Ovary (tissue), 9 donors: Measurements from ENCODE around the gene PCGF3. TPM values are rescaled to one million over a fixed set of nuclear protein-coding genes. Genes with fewer than 3 reads are reported as not detected.

ENCODE experiments used
- DNase-seq, 5 donors: peaks; one replicate each; pipeline ENCODE4 v3.0.0-alpha.2; 2019 to 2020
- H3K27ac ChIP-seq, 2 donors: fragments of 200-600 bp; one replicate each; pipeline versions ENCODE4 v1.5.1 to v1.8.0; 2019 to 2022
- H3K27me3 ChIP-seq: fragments of 200-600 bp; one replicate; pipeline ENCODE4 v1.8.0; 2022
- H3K36me3 ChIP-seq: fragments of 200-600 bp; sonication (generic); one replicate; pipeline ENCODE4 v1.5.1; 2019
- H3K4me1 ChIP-seq: one replicate; pipeline ENCODE4 v1.8.1; 2013; ENCODE audit warnings: mild to moderate bottlenecking, moderate library complexity; ENCODE audit not compliant: insufficient read depth
- H3K4me3 ChIP-seq: fragments of 200-600 bp; sonication (generic); one replicate; pipeline ENCODE4 v1.5.1; 2017
- H3K9me3 ChIP-seq, 2 donors: fragments of 200-600 bp in 1 of 2; sonication (generic) in 1 of 2; one replicate each; pipeline versions ENCODE4 v1.5.1 to v1.8.1; 2013 to 2019; ENCODE audit warnings: mild to moderate bottlenecking in 1 of 2, moderate library complexity in 1 of 2
- CTCF ChIP-seq, 3 donors: fragments of 450-650 bp in 2 of 3; fragments of 200-600 bp in 1 of 3; IDR thresholded peaks; one replicate each; pipeline versions ENCODE4 v1.5.1 to v1.8.0; 2016 to 2022; ENCODE audit warnings: antibody characterized with exemption in 3 of 3, mild to moderate bottlenecking in 1 of 3
- EP300 ChIP-seq: sonication (generic); formaldehyde crosslinking; IDR thresholded peaks from one replicate; pipeline ENCODE4 v1.6.1; 2017; ENCODE audit warnings: antibody characterized with exemption
- POLR2A ChIP-seq: fragments of 450-650 bp; IDR thresholded peaks from one replicate; pipeline ENCODE4 v1.6.1; 2017; ENCODE audit warnings: antibody characterized with exemption, mild to moderate bottlenecking, moderate library complexity
- WGBS, 3 donors: extraction: QIAGEN DNeasy Blood & Tissue Kit in 1 of 3; methylation state at CpG; one replicate each; pipeline versions ENCODE4 v1.1.5 to v1.1.7; 2013 to 2017; 5-methylcytosine and 5-hydroxymethylcytosine counted together
- intact Hi-C, 4 donors: fragments of 100-400 bp; cut with DNase I; formaldehyde crosslinking; loops; one replicate each; pipeline versions ENCODE4 v1.11.0 to v1.15.1; 2022 to 2023
- polyA plus RNA-seq, 2 donors: library from polyadenylated mRNA; stranded (reverse); fragments of 200-250 nt in 1 of 2; fragments of 350-450 nt in 1 of 2; fragmentation: Illumina TruSeq in 1 of 2; extraction: RNeasy Lipid Tissue Mini Kit (QIAGEN cat#74804) in 1 of 2; gene quantifications; one replicate each; pipeline ENCODE4 v1.2.3, GENCODE V29; 2013 to 2014
- total RNA-seq, 7 donors: library from RNA; depleted of rRNA in 2 of 7; stranded (reverse); fragments of >200 nt in 2 of 7; fragmentation: NEBNext Ultra II Directional in 3 of 7; extraction: Animal tissue kit (Norgen Biotek cat#: 25700) in 3 of 7; gene quantifications; one replicate each; pipeline versions ENCODE4 v1.1.0 to v1.2.4, GENCODE V29; 2016 to 2023
- donor health status: DM: no; HTN: no; CAD: no; lungs with moderate emphysema.
- donor health status: DM: no; HTN: no; CAD: no.
- donor health status: Bipolar disorder and iron deficiency.
- donor health status: DM: yes; HTN: yes; CAD: no.
- donor health status: DM: no; HTN: no; CAD: no.
- donor health status: DM: yes; HTN: yes; CAD: no.

The PCGF3 gene
- total and polyA plus RNA-seq, 9 donors = 21.7 to 51.2 (median 45.3) TPM

- Histone ChIP-seq H3K4me3 (peak within 1 kb of the TSS; percentile 100), H3K27me3 (no peaks in the 10 kb centered on the region), H3K4me1 (peaks cover 17% of the 10 kb centered on the region), H3K27ac (peak within 1 kb of the TSS; percentile 70 to 97), H3K9me3 (no peaks in the 10 kb centered on the region), H3K36me3 (no peaks in the 10 kb centered on the region)
- peak; percentile 96 to 99 (median 97) for DNase-seq
- intact Hi-C loops = loop anchor here in 1 of 4 donors (5.0 to 10.0 kb wide), 3 partner anchors 110 to 1790 kb away; partner anchors contain the start of genes RNF4 and ZNF141
- TF ChIP-seq POLR2A (peak; percentile 92), CTCF (IDR thresholded peaks at IDR 0.05) (peak; percentile 91 to 98 (median 94)), EP300 (peak; percentile 78)
- 0 to 1% (median 0%) methylated on average over 15 to 84 of the region's 84 CpGs for WGBS, 3 donors
Observed at GRCh38 chr4:674172-675035, 31.2 kb upstream of the PCGF3 start, which contains the start of the genes ATP5ME and MYL5. TSS of gene ATP5ME (minus strand) at chr4:674276. CDS start at chr4:674247, 29 bp downstream. TSS of gene MYL5 (plus strand) at chr4:674542. CDS start at chr4:678027, 3,485 bp downstream.

- Histone ChIP-seq H3K9me3 (no peaks in the 10 kb centered on the region), H3K4me3 (peak overlapping the region; percentile 100), H3K36me3 (no peaks in the 10 kb centered on the region), H3K27me3 (no peaks in the 10 kb centered on the region), H3K4me1 (peaks cover 12% of the 10 kb centered on the region), H3K27ac (peak overlapping the region; percentile 70 to 97)
- peak in 4 of 5 donors; percentile 47 to 66 (median 62) for DNase-seq
- no peak for TF ChIP-seq EP300
- TF ChIP-seq CTCF (IDR thresholded peaks at IDR 0.05) = no peak
- no peak for TF ChIP-seq POLR2A
- 53 to 60% (median 59%) methylated on average over 26 of the region's 26 CpGs for WGBS, 3 donors
- intact Hi-C loops = loop anchor here in 1 of 4 donors (10.0 kb wide), 2 partner anchors 110 to 1790 kb away; partner anchors contain the start of gene RNF4
Observed at GRCh38 chr4:675036-675882, 30.4 kb upstream of the PCGF3 start.

GRCh38 chr4:675980-676870 lies 29.4 kb upstream of the PCGF3 start:
- H3K27ac ChIP-seq = no peak overlapping the region
- H3K4me3 ChIP-seq = no peak overlapping the region
- H3K4me1 ChIP-seq = peaks cover 10% of the 10 kb centered on the region
- 37 to 63% (median 43%) methylated on average over 14 to 19 of the region's 19 CpGs for WGBS, 3 donors
- no peak for DNase-seq
- H3K36me3 ChIP-seq = no peaks in the 10 kb centered on the region
- TF ChIP-seq EP300 (no peak), POLR2A (no peak), CTCF (IDR thresholded peaks at IDR 0.05) (no peak)
- H3K9me3 ChIP-seq = no peaks in the 10 kb centered on the region
- intact Hi-C loops = loop anchor here in 1 of 4 donors (10.0 kb wide), 2 partner anchors 109 to 1789 kb away; partner anchors contain the start of gene RNF4
- H3K27me3 ChIP-seq = no peaks in the 10 kb centered on the region
